Measurements from ENCODE around the gene CLCNKB.

CLCNKB gene

GRCh38 chr1:16013220-16013907, 30.2 kb upstream of the CLCNKB start:
- ATAC-seq: no peak
- TF ChIP-seq ISL1 (CRISPR knock-in tag; IDR thresholded peaks at IDR 0.05) (no peak), ZNF8 (CRISPR knock-in tag; IDR thresholded peaks at IDR 0.05) (no peak), CSDC2 (CRISPR knock-in tag; IDR thresholded peaks at IDR 0.05) (no peak), ESRRG (CRISPR knock-in tag; IDR thresholded peaks at IDR 0.05) (no peak)

GRCh38 chr1:16013908-16014258, 29.7 kb upstream of the CLCNKB start:
- TF ChIP-seq TCF4 (CRISPR knock-in tag; IDR thresholded peaks at IDR 0.05; ENCODE audit: borderline replicate concordance): no peak
- no peak for TF ChIP-seq BACH2 (CRISPR knock-in tag; IDR thresholded peaks at IDR 0.05; ENCODE audit: borderline replicate concordance)
- no peak for TF ChIP-seq ZNF565 (CRISPR knock-in tag; conservative IDR thresholded peaks at IDR 0.05; ENCODE audit: low read depth)
- no peak for TF ChIP-seq SNAI2 (CRISPR knock-in tag; IDR thresholded peaks at IDR 0.05)
- no peak for TF ChIP-seq PATZ1 (CRISPR knock-in tag; IDR thresholded peaks at IDR 0.05; ENCODE audit: borderline replicate concordance)
- no peak for TF ChIP-seq ARNTL (CRISPR knock-in tag; IDR thresholded peaks at IDR 0.05; ENCODE audit: borderline replicate concordance, low read depth)
- TF ChIP-seq CSDC2 (CRISPR knock-in tag; IDR thresholded peaks at IDR 0.05): no peak
- TF ChIP-seq POU6F1 (CRISPR knock-in tag; IDR thresholded peaks at IDR 0.05; ENCODE audit: borderline replicate concordance, low read depth): no peak
- no peak for TF ChIP-seq CREB5 (CRISPR knock-in tag; IDR thresholded peaks at IDR 0.05; ENCODE audit: low read depth)
- no peak for TF ChIP-seq ZFP30 (CRISPR knock-in tag; IDR thresholded peaks at IDR 0.05)
- TF ChIP-seq OSR1 (CRISPR knock-in tag; IDR thresholded peaks at IDR 0.05): no peak
- no peak for TF ChIP-seq TSHZ2 (CRISPR knock-in tag; IDR thresholded peaks at IDR 0.05)
- TF ChIP-seq TOX (CRISPR knock-in tag; IDR thresholded peaks at IDR 0.05; ENCODE audit: borderline replicate concordance): no peak
- TF ChIP-seq ZC3H10 (CRISPR knock-in tag; IDR thresholded peaks at IDR 0.05): no peak
- TF ChIP-seq ISL1 (CRISPR knock-in tag; IDR thresholded peaks at IDR 0.05): no peak
- no peak for TF ChIP-seq GLIS3 (CRISPR knock-in tag; IDR thresholded peaks at IDR 0.05)
- no peak for TF ChIP-seq ZFP3 (CRISPR knock-in tag; IDR thresholded peaks at IDR 0.05)
- no peak for TF ChIP-seq ZNF70 (CRISPR knock-in tag; IDR thresholded peaks at IDR 0.05)
- ATAC-seq: no peak

- ATAC-seq: no peak
- TF ChIP-seq RARB (CRISPR knock-in tag; IDR thresholded peaks at IDR 0.05) (no peak), CSRNP3 (CRISPR knock-in tag; IDR thresholded peaks at IDR 0.05) (no peak), SNAI2 (CRISPR knock-in tag; IDR thresholded peaks at IDR 0.05) (no peak), TSHZ2 (CRISPR knock-in tag; IDR thresholded peaks at IDR 0.05) (no peak), ARNTL (CRISPR knock-in tag; IDR thresholded peaks at IDR 0.05; ENCODE audit: borderline replicate concordance, low read depth) (no peak), BACH2 (CRISPR knock-in tag; IDR thresholded peaks at IDR 0.05; ENCODE audit: borderline replicate concordance) (no peak), GLIS3 (CRISPR knock-in tag; IDR thresholded peaks at IDR 0.05) (no peak), ZNF70 (CRISPR knock-in tag; IDR thresholded peaks at IDR 0.05) (no peak), ZFP30 (CRISPR knock-in tag; IDR thresholded peaks at IDR 0.05) (no peak), OSR1 (CRISPR knock-in tag; IDR thresholded peaks at IDR 0.05) (no peak), TOX (CRISPR knock-in tag; IDR thresholded peaks at IDR 0.05; ENCODE audit: borderline replicate concordance) (no peak), ZNF8 (CRISPR knock-in tag; IDR thresholded peaks at IDR 0.05) (no peak)
Measured at GRCh38 chr1:16014509-16015482, 28.8 kb upstream of the CLCNKB start.
